ENCODE data around the gene OSBPL5.
A peak's percentile ranks its signal among the peaks of the same experiment; 100 is the strongest.

Gene OSBPL5

DNA sequence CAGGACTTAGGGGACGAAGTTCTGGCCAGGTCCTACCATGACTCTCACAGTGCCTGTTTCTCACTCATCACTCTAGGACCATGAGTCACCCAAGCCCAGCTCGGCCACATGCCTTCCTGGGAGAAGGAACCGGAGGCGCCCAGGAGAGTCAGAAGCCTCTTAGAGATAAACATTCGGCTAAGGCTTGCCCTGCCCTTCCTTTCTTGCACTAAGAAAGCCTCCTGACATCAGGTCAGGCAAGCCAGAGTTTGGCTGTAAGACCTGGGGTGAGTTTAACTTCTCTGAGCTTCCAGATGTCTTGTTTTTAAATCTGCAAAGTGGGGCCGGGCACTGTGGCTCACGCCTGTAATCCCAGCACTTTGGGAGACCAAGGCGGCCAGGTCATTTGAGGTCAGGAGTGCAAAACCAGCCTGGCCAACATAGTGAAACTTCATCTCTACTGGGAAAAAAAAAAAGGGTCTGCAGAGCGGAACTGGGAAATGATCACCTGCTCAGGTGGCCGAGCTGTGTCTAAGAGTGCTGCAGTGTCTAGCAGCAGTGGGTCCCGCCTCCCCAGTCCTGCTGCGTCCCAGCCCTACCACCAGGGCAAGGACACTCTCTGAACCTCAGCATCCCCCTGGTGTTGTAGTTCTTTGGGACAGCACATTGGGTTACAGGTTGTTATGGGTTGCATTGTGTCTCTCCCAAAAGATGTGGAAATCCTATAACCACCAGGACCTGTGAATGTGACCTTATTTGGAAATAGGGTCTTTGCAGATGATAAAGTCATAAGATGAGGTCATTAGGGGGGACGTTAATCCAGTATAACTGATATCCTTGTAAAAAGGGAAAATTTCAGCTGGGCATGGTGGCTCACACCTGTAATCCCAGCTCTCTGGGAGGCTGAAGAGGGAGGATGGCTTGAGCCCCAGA, 106.1 kb downstream of the OSBPL5 start:
- Mint-ChIP-seq H3K27me3 (no peaks in the 10 kb centered on the region), H3K9me3 (ENCODE audit: low read depth) (no peaks in the 10 kb centered on the region), H3K27ac (no peak overlapping the region), H3K4me1 (ENCODE audit: low read depth) (peaks cover 26% of the 10 kb centered on the region), H3K4me3 (peak overlapping the region; percentile 7), H3K36me3 (no peaks in the 10 kb centered on the region)

GRCh38 chr11:3057069-3057963, 107.8 kb downstream of the OSBPL5 start, which contains the start of gene CARS1:
CARS1 (minus strand) TSS chr11:3057423; CDS start chr11:3057367, 56 bp downstream.
- H3K9me3 Mint-ChIP-seq (ENCODE audit: low read depth) = no peaks in the 10 kb centered on the region
- no peaks in the 10 kb centered on the region for H3K36me3 Mint-ChIP-seq
- peaks cover 37% of the 10 kb centered on the region for H3K4me1 Mint-ChIP-seq (ENCODE audit: low read depth)
- H3K27me3 Mint-ChIP-seq = no peaks in the 10 kb centered on the region
- H3K4me3 Mint-ChIP-seq = peak within 1 kb of the TSS; percentile 90
- H3K27ac Mint-ChIP-seq = peak within 1 kb of the TSS; percentile 83

DNA sequence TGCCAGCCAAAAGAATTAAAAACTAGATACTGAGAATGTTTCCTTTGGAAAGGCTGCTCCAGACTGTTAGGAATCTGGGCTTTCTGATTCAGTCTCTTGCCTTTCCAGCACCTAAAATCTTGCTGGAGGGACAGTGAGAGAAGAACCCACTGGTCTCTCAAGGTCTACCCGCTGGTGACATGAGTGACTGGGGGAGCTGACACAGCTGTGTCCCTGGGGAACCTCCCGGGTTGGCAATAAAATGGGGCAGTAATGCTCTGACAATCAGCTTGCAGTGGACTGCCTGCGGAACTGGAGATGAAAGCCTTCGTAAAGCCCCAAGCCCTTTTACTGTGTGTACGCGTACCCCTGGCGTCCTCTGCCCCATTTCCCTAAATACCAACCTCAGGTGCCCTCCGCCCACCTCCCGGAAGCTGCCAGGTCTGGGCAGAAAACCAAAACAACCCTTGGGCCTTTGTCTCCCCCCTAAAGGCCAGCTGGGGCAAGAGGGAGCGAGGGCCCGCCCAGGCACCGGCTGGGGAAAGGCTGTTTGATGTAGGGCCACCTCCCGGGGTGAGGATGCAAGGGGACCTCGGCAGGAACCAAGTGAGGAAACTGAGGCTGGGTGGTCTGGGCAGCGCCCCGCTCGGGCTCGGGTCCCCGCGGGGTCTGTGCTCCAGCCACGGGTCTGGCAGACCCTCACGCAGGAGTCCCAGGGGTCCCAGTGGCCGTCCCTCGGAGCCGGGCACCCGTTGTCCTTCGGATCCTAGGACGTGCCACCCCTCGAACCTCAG, 108.6 kb downstream of the OSBPL5 start:
- no peaks in the 10 kb centered on the region for H3K27me3 Mint-ChIP-seq
- H3K27ac Mint-ChIP-seq = peak overlapping the region; percentile 83
- H3K4me3 Mint-ChIP-seq = peak overlapping the region; percentile 90
- no peaks in the 10 kb centered on the region for H3K9me3 Mint-ChIP-seq (ENCODE audit: low read depth)
- H3K4me1 Mint-ChIP-seq (ENCODE audit: low read depth) = peaks cover 39% of the 10 kb centered on the region
- no peaks in the 10 kb centered on the region for H3K36me3 Mint-ChIP-seq

- no peaks in the 10 kb centered on the region for H3K27me3 Mint-ChIP-seq
- peaks cover 41% of the 10 kb centered on the region for H3K4me1 Mint-ChIP-seq (ENCODE audit: low read depth)
- H3K27ac Mint-ChIP-seq = peak overlapping the region; percentile 83
- H3K4me3 Mint-ChIP-seq = peak overlapping the region; percentile 90
- no peaks in the 10 kb centered on the region for H3K9me3 Mint-ChIP-seq (ENCODE audit: low read depth)
- no peaks in the 10 kb centered on the region for H3K36me3 Mint-ChIP-seq
Measured at GRCh38 chr11:3055891-3056290, 109.2 kb downstream of the OSBPL5 start.

DNA sequence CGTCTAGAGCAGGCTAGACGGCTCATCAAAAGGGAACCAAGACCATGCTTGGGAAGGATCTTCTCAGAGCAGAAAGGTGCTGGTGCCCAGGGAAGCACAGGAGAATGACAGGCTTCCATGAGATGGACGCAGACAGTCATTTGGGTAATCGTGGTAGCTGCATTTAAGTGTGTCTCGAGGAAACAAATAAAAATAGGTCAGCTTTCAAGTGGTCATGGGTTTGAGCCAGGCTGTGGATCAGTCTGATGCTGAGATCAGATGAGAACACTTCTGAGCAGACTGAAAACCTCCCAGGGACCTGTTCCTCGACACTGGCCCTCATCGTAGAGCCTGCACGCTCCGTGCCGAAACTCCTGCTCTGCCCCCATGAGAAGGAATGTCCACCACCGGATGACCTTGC, 112.5 kb downstream of the OSBPL5 start:
- Mint-ChIP-seq H3K9me3 (ENCODE audit: low read depth) (no peaks in the 10 kb centered on the region), H3K27ac (no peak overlapping the region), H3K4me3 (no peak overlapping the region), H3K27me3 (no peaks in the 10 kb centered on the region), H3K4me1 (ENCODE audit: low read depth) (peaks cover 48% of the 10 kb centered on the region), H3K36me3 (no peaks in the 10 kb centered on the region)

DNA sequence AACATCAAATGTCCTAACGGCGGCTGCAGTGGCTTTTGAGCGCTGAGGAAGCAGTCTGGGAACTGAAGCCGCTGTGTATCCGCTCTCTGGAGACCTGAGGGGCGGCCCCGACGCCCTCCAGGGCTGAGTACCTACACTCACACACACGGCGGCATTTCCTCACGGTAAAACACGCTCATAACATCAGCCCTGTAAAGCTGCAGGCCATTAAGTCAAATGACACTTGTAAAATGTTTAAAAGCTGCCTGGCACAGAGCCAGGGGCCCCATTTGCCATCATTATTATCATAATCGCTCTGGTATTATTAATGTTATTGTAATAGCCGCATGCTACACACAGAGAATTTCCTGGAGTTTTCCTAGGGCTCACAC, 113.0 kb downstream of the OSBPL5 start:
- Mint-ChIP-seq H3K4me3 (no peak overlapping the region), H3K27ac (no peak overlapping the region), H3K36me3 (no peaks in the 10 kb centered on the region), H3K27me3 (no peaks in the 10 kb centered on the region), H3K4me1 (ENCODE audit: low read depth) (peaks cover 45% of the 10 kb centered on the region), H3K9me3 (ENCODE audit: low read depth) (no peaks in the 10 kb centered on the region)

GRCh38 chr11:3051196-3052108, 113.7 kb downstream of the OSBPL5 start:
- Mint-ChIP-seq H3K9me3 (ENCODE audit: low read depth) (no peaks in the 10 kb centered on the region), H3K4me1 (ENCODE audit: low read depth) (peaks cover 46% of the 10 kb centered on the region), H3K4me3 (no peak overlapping the region), H3K36me3 (no peaks in the 10 kb centered on the region), H3K27me3 (no peaks in the 10 kb centered on the region), H3K27ac (no peak overlapping the region)

GRCh38 chr11:3050386-3051195, 114.5 kb downstream of the OSBPL5 start:
- peaks cover 38% of the 10 kb centered on the region for H3K4me1 Mint-ChIP-seq (ENCODE audit: low read depth)
- no peak overlapping the region for H3K4me3 Mint-ChIP-seq
- H3K9me3 Mint-ChIP-seq (ENCODE audit: low read depth) = no peaks in the 10 kb centered on the region
- no peaks in the 10 kb centered on the region for H3K27me3 Mint-ChIP-seq
- H3K36me3 Mint-ChIP-seq = no peaks in the 10 kb centered on the region
- no peak overlapping the region for H3K27ac Mint-ChIP-seq

- Mint-ChIP-seq H3K27ac (peak overlapping the region; percentile 52), H3K27me3 (no peaks in the 10 kb centered on the region), H3K4me3 (no peak overlapping the region), H3K36me3 (no peaks in the 10 kb centered on the region), H3K4me1 (ENCODE audit: low read depth) (peaks cover 31% of the 10 kb centered on the region), H3K9me3 (ENCODE audit: low read depth) (no peaks in the 10 kb centered on the region)
Measured at GRCh38 chr11:3049430-3050243, 115.5 kb downstream of the OSBPL5 start.

DNA sequence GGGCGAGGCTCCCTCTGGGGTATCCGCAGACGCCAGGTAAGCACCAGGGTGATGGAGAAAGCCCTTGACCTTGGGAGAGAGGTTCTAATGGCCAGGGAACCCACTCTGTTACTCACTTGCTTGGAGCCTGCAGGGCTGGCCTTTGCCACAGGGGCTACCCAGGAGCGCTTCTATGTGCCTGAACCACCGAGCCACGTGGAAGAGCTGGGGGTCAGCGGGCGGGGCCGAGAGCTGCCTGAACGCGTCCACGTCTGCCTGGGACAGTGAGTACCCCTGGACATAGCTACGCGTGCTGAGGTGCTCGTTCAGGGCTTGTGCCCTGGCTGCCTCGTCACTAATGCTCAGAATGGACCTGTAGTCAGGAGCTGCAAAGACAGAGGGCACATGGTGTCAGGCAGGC, 117.5 kb downstream of the OSBPL5 start:
- Mint-ChIP-seq H3K9me3 (ENCODE audit: low read depth) (no peaks in the 10 kb centered on the region), H3K27me3 (no peaks in the 10 kb centered on the region), H3K36me3 (no peaks in the 10 kb centered on the region), H3K4me1 (ENCODE audit: low read depth) (peaks cover 21% of the 10 kb centered on the region), H3K27ac (peak overlapping the region; percentile 46), H3K4me3 (no peak overlapping the region)

DNA sequence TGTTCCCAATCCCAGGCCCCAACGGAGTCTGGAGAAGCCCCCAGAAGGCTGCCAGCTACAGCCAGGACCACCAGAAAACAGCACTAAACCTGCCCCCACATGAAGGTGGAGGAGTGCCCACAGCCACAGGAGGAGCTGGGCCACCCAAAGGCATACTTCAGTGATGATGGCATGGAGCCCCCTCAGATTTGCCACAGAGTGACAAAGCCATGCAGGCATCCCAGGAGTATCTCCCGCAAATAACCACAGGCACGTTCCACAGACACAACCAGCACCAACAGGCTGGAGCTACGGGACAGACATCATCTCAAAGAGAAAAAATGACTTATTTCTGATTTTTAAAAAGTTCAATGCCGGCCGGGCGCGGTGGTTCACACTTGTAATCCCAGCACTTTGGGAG, 118.5 kb downstream of the OSBPL5 start:
- Mint-ChIP-seq H3K4me3 (no peak overlapping the region), H3K36me3 (no peaks in the 10 kb centered on the region), H3K27ac (no peak overlapping the region), H3K9me3 (ENCODE audit: low read depth) (no peaks in the 10 kb centered on the region), H3K27me3 (no peaks in the 10 kb centered on the region), H3K4me1 (ENCODE audit: low read depth) (peaks cover 17% of the 10 kb centered on the region)

GRCh38 chr11:3046190-3046589, 118.9 kb downstream of the OSBPL5 start:
- Mint-ChIP-seq H3K4me1 (ENCODE audit: low read depth) (peaks cover 15% of the 10 kb centered on the region), H3K27ac (no peak overlapping the region), H3K4me3 (no peak overlapping the region), H3K9me3 (ENCODE audit: low read depth) (no peaks in the 10 kb centered on the region), H3K27me3 (no peaks in the 10 kb centered on the region), H3K36me3 (no peaks in the 10 kb centered on the region)

All from activated naive CD8-positive, alpha-beta T cell (primary cell).